GM12878 (cell line): ENCODE measurements around the gene SDF4. TPM values are rescaled to one million over a fixed set of nuclear protein-coding genes. Genes with fewer than 3 reads are reported as not detected.
A peak's percentile ranks its signal among the peaks of the same experiment; 100 is the strongest.

ENCODE experiments used
- ATAC-seq: fragments of 200-7000 bp; cut with Tn5 transposase; 3 replicates; pipeline ENCODE4 v1.9.1; 2020; ENCODE audit warnings: mild to moderate bottlenecking, moderate library complexity
- BruUV-seq: library from RNA; stranded (reverse); fragments of 400-500 nt; replicated peaks from 2 replicates; lab custom pipeline; 2021; lab: Mats Ljungman, UMichigan
- CTCF ChIA-PET: fragments of 300-600 bp; sonication (Branson Sonifier 250); formaldehyde crosslinking; extraction: SDS; loops from one replicate; lab custom pipeline; 2021; ENCODE audit warnings: inconsistent platforms; lab: Yijun Ruan, JAX
- POLR2A ChIA-PET: fragments of 350-600 bp; formaldehyde crosslinking; extraction: SDS; loops from one replicate; lab custom pipeline; 2021; ENCODE audit warnings: inconsistent platforms; lab: Charles Lee
- RAD21 ChIA-PET: fragments of 300-600 bp; sonication (Branson Sonifier 250); formaldehyde crosslinking; loops from one replicate; lab custom pipeline; 2023; ENCODE audit warnings: antibody characterized with exemption; ENCODE audit not compliant: unreplicated experiment; lab: Charles Lee
- SMC1A ChIA-PET: fragments of 300-600 bp; sonication (Branson Sonifier 250); formaldehyde crosslinking; loops from one replicate; lab custom pipeline; 2023; ENCODE audit not compliant: unreplicated experiment, uncharacterized antibody; lab: Charles Lee
- DNase-seq: peaks from one replicate; pipeline ENCODE4 v3.0.0-alpha.2; 2011; ENCODE audit warnings: low read depth, low spot score
- FAIRE-seq: peaks from 3 replicates; lab custom pipeline; 2011; peaks lifted over from hg19 to GRCh38; lab: Jason Lieb, UNC
- H2AFZ ChIP-seq: 2 replicates; pipeline ENCODE4 v1.6.0; 2011; ENCODE audit warnings: low read depth, low read length, control low read depth; ENCODE audit not compliant: control insufficient read depth
- H3K27ac ChIP-seq: 2 replicates; pipeline ENCODE4 v1.5.1; 2011; ENCODE audit warnings: control low read depth; ENCODE audit not compliant: control insufficient read depth, insufficient read depth
- H3K27me3 ChIP-seq, 2 experiments: replicated peaks in 1 of 2; 2 replicates each; pipeline versions ENCODE4 v1.6.0 to v1.6.1; 2011; ENCODE audit warnings: low read length in 1 of 2; ENCODE audit not compliant: control insufficient read depth in 2 of 2, insufficient read depth in 2 of 2
- H3K36me3 ChIP-seq, 2 experiments: 2 replicates each; pipeline ENCODE4 v1.5.1; 2011; ENCODE audit warnings: low read length in 1 of 2; ENCODE audit not compliant: control insufficient read depth in 2 of 2, insufficient read depth in 2 of 2
- H3K4me1 ChIP-seq: 2 replicates; pipeline ENCODE4 v1.6.1; 2011; ENCODE audit warnings: mild to moderate bottlenecking, low read length, moderate library complexity, mixed read lengths; ENCODE audit not compliant: control insufficient read depth, insufficient read depth
- H3K4me2 ChIP-seq: 2 replicates; pipeline ENCODE4 v1.6.0; 2011; ENCODE audit warnings: control low read depth; ENCODE audit not compliant: control insufficient read depth, insufficient read depth
- H3K4me3 ChIP-seq: fragments of 200-600 bp; sonication (generic); 2 replicates; pipeline ENCODE4 v1.5.1; 2016
- H3K79me2 ChIP-seq: 2 replicates; pipeline ENCODE4 v1.6.0; 2011; ENCODE audit warnings: low read length; ENCODE audit not compliant: control insufficient read depth, insufficient read depth
- H3K9ac ChIP-seq: 2 replicates; pipeline ENCODE4 v1.8.0; 2011; ENCODE audit warnings: low read length, control low read depth, mixed read lengths; ENCODE audit not compliant: control insufficient read depth, insufficient read depth
- H3K9me3 ChIP-seq: replicated peaks from 3 replicates; pipeline ENCODE4 v1.5.1; 2011; ENCODE audit warnings: mild to moderate bottlenecking, low read length; ENCODE audit not compliant: control insufficient read depth, insufficient read depth
- H4K20me1 ChIP-seq: 2 replicates; pipeline ENCODE4 v1.6.0; 2011; ENCODE audit not compliant: control insufficient read depth, insufficient read depth
- CHD2 ChIP-seq: IDR thresholded peaks from 2 replicates; pipeline ENCODE4 v1.6.1; 2011; ENCODE audit warnings: low read depth, low read length, improper control_type of control experiment, borderline replicate concordance
- NFXL1 ChIP-seq: fragments of 450-650 bp; IDR thresholded peaks from 2 replicates; pipeline ENCODE4 v1.6.1; 2017; ENCODE audit warnings: antibody characterized with exemption, mild to moderate bottlenecking, borderline replicate concordance
- SIX5 ChIP-seq: IDR thresholded peaks from 2 replicates; pipeline ENCODE4 v1.6.1; 2011; ENCODE audit warnings: mild to moderate bottlenecking, low read depth, low read length, moderate library complexity; ENCODE audit not compliant: severe bottlenecking
- WGBS: methylation state at CpG from one replicate; pipeline ENCODE4 v1.1.6; 2016; ENCODE audit warnings: low lambda C conversion rate; ENCODE audit not compliant: insufficient replicate concordance, insufficient coverage; ENCODE audit errors: missing lambda C conversion rate; 5-methylcytosine and 5-hydroxymethylcytosine counted together
- in situ Hi-C: fragments of 300-500 bp; cut with MboI; formaldehyde crosslinking; loops from 9 replicates; pipeline ENCODE4 v1.14.3; 2018; ENCODE audit warnings: mixed read lengths
- intact Hi-C: fragments of 100-400 bp; cut with micrococcal nuclease; formaldehyde crosslinking; loops from one replicate; pipeline ENCODE4 v1.14.2; 2022; ENCODE audit not compliant: unreplicated experiment
- polyA plus RNA-seq, 11 experiments: library from polyadenylated mRNA; depleted of rRNA in 4 of 11; unstranded in 6 of 11; stranded (reverse) in 5 of 11; fragments of >200 nt; fragmentation: Nextera tagmentation in 4 of 11; fragmentation: Illumina TruSeq in 1 of 11; extraction: Ambion mirVana in 4 of 11; extraction: Trizol in 1 of 11; gene quantifications; 1 replicate in 1 of 11; 2 replicates in 10 of 11; pipeline versions ENCODE4 v1.2.1 to v1.2.3, GENCODE V29; 2011 to 2016; ENCODE audit warnings: inconsistent platforms in 2 of 11, missing spikeins in 2 of 11, low read depth in 1 of 11
- total RNA-seq, 4 experiments: library from RNA; depleted of rRNA in 3 of 4; stranded (reverse); fragments of >200 nt in 3 of 4; fragmentation: Illumina TruSeq in 1 of 4; extraction: Trizol in 1 of 4; gene quantifications; 2 replicates each; pipeline versions ENCODE4 v1.2.1 to v1.2.3, GENCODE V29; 2013 to 2021
- TF ChIP-seq, protein P1 (sequence below): fragments of 450-650 bp; IDR thresholded peaks from 2 replicates; pipeline ENCODE4 v1.6.1; 2016; ENCODE audit warnings: mild to moderate bottlenecking
- TF ChIP-seq, protein P2 (sequence below): IDR thresholded peaks from 2 replicates; pipeline ENCODE4 v1.6.1; 2011; ENCODE audit warnings: low read depth, mild to moderate bottlenecking, low read length, moderate library complexity, borderline replicate concordance; ENCODE audit errors: extremely low read depth

SDF4 gene
- total and polyA plus RNA-seq, 10 of the 15 experiments (the other 5 are each of a cell fraction or from before 2014, with no cell fraction given) = 0.44 to 97.2 (median 40.2) TPM

DNA sequence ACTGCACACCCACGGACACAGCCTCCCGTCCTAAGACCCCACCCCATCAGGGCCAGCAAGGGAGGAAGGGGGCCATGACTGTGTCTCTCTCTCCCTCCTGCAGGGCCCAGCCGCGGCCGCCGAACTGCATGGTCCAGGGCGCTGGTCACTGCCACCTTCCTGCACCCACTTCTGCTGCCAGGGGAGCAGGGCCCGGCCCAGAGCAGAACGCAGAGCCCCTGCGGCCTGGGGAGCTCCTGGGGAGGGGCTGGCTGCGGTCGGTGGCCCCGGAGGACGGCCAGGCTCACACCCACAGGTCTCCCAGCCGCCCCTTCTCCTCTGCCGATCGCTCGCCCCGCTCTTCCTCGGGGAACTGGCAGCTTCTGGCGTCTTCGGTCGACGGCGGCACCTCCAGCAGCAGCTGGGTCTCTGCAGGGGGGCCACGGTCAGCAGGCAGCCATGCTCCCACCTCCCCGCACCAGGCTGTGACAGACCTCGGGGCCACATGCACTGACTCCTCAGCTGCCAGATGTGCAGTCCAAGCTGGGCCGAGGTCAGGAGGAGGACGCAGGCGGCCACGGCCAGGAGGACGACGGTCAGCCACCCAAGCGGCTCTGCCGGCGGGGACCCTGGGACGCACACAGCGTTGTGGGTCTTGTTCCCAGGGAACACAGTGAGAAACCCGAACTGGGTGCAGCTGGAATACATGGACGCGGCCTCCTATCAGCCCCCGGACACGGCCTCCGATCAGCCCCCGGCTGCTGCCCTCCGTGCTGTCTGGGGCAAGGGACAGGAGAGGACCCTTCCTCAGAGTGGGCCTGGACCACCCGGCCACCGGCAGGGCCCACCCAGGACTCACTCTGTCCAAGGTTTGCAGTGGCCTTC, 28.0 kb downstream of the SDF4 start:
- no peaks in the 10 kb centered on the region for H4K20me1 ChIP-seq
- no peaks in the 10 kb centered on the region for H3K79me2 ChIP-seq
- H2AFZ ChIP-seq = no peak overlapping the region
- no peaks in the 10 kb centered on the region for H3K9me3 ChIP-seq
- 64% methylated on average over 49 of the region's 49 CpGs for WGBS
- H3K36me3 ChIP-seq = no peaks in the 10 kb centered on the region
- ChIA-PET POLR2A (no interaction called here), SMC1A (no interaction called here), RAD21 (no interaction called here), CTCF (no interaction called here)
- intact Hi-C loops = no loop called here
- no peak overlapping the region for H3K4me2 ChIP-seq
- FAIRE-seq (no peak), ATAC-seq (no peak), DNase-seq (no peak)
- peaks cover 0 to 8% of the 10 kb centered on the region in 2 experiments; a peak in 1 of 4 replicates for H3K27me3 ChIP-seq
- H3K9ac ChIP-seq = no peak overlapping the region
- in situ Hi-C loops = no loop called here
- H3K4me1 ChIP-seq = peaks cover 23% of the 10 kb centered on the region
- TF ChIP-seq SIX5 = no peak
- TF ChIP-seq, protein P1, sequence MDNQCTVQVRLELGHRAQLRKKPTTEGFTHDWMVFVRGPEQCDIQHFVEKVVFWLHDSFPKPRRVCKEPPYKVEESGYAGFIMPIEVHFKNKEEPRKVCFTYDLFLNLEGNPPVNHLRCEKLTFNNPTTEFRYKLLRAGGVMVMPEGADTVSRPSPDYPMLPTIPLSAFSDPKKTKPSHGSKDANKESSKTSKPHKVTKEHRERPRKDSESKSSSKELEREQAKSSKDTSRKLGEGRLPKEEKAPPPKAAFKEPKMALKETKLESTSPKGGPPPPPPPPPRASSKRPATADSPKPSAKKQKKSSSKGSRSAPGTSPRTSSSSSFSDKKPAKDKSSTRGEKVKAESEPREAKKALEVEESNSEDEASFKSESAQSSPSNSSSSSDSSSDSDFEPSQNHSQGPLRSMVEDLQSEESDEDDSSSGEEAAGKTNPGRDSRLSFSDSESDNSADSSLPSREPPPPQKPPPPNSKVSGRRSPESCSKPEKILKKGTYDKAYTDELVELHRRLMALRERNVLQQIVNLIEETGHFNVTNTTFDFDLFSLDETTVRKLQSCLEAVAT = 0 out of 2 replicates have a peak, but pooled peaks have one; percentile 37
- TF ChIP-seq CHD2 = no peak
- TF ChIP-seq, protein P2, sequence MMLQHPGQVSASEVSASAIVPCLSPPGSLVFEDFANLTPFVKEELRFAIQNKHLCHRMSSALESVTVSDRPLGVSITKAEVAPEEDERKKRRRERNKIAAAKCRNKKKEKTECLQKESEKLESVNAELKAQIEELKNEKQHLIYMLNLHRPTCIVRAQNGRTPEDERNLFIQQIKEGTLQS = no peak
- no peak for TF ChIP-seq NFXL1
- H3K27ac ChIP-seq = no peak overlapping the region
- no peak overlapping the region for H3K4me3 ChIP-seq
- no TSS peak for BruUV-seq
